NCI-H510A treated with DMSO at 0.1 percent for 48 hours (cell line): Measurements from ENCODE around the gene UGT1A9.

Experiments used
- DNase-seq: peaks from one replicate; lab custom pipeline; 2025; lab: John Stamatoyannopoulos, UW

Gene UGT1A9

DNA sequence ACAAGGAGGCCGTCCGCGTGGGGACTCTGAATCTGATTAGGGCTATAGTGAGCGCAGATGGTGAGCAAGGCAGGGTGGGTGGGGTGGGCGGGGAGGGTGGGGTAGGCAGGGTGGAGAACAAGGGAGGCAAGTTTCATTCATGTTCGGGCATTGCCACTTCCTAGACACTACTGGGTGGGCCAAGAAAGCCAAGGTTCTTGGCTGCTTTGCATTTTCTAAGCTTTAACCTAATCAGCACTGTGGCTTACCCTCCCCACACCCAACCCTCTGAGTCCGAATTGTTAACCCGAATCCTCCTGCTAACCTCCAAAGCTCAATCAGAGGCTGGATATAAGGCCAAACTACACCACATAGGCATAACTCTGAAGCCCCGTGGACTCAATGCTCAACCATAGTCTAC, 124.6 kb downstream of the UGT1A9 start:
- DNase-seq: no peak

DNA sequence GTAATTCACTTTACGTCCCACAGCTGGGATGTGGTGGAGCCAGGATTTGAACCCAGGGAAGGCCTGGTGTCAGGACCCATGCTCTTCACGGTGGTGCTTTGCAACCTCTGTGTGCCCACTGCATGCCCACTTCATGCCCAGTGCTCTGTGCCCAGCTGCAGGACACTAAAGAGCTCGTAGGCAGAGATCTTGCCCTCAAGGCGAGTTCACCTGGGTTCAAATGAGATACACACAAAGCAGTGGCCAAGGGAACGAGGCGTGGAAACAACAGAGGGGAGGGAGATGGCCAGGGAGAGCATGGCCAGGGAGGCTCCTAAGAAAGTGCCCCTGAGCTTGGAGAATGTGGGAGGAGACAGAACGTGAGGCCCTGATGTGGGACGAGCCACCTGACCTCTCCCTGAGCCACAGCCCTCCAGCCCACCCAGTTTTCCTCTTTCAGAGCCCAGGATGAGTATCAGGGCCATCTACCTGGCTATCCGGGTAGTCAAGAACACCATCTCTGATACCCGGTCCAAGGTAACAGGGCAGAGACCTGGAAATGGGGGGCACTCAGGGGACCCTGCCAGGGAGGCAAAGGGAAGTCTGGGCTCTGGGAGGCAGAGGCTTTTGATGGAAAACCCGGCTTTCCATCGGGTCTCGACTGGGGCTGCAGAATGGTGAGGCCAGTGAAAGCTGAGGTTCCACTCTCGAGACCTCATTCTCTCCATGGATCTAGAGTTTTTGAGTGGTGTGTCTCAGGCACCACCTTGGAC, 126.8 kb downstream of the UGT1A9 start:
- DNase-seq: no peak

DNA sequence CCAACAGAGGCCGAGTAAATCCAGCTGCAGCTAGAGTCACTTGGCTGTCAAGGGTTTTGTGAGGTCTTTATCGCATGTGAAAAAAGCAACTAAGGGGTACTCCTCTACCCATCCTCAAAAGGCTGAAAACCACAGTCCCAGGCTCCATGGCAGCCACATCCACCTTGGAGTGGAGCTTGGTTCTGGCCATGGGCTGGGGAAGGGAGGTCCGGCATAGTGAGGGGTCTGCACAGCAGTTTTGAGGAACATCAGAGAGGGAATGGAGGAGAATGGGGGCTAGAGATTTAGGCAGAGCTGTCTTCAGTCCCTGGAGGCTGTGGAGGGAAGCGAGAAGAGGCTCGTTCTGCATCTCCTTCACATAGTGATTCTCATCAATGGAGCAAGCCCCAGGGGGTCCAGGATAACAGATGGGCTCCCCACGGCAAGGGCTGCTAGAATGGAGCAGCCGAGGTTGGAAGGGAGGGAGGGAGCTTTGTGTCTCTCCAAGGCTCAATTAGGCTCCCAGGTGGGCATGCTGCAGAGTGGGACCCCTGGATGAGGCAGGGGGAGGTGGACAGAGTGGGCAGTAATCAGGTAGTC, 127.5 kb downstream of the UGT1A9 start:
- DNase-seq: no peak

DNA sequence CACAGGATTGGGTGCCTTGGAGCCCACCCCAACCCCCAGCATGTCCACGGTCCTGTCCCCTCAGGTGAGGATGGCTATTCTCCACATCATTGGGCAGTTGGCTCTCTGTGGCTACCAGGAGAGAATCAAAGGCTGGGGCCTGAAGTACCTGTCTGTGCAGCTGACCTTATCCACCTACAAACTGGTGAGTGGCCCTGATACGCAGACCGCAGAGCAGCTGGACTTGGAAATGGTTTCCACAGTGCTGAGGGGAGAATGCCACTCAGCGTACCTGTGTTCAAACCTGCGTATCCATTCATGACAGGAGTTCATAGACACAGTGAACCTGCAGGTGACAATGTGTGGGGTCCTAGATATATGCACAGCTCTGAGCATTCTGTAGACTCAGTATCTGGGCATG, 128.0 kb downstream of the UGT1A9 start:
- DNase-seq: no peak

DNA sequence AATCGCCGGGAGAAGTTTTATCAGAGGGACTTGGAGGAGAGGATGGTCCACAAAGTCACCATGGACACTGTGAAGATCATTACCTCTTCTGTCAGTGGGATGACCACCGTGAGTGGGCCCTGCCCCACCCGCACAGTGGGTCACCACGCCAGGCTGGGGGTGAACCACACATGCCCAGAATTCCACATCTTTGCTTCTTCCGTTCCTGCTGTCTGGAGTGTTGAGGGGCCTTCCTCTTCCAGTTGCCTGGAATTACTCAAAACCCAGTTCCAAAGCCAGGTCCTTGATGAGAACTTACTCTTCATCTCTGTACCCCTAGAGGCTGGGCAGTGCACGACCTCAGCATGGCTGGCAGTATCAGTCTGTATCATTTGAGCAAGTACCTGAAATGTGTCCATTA, 128.5 kb downstream of the UGT1A9 start:
- no peak for DNase-seq

DNA sequence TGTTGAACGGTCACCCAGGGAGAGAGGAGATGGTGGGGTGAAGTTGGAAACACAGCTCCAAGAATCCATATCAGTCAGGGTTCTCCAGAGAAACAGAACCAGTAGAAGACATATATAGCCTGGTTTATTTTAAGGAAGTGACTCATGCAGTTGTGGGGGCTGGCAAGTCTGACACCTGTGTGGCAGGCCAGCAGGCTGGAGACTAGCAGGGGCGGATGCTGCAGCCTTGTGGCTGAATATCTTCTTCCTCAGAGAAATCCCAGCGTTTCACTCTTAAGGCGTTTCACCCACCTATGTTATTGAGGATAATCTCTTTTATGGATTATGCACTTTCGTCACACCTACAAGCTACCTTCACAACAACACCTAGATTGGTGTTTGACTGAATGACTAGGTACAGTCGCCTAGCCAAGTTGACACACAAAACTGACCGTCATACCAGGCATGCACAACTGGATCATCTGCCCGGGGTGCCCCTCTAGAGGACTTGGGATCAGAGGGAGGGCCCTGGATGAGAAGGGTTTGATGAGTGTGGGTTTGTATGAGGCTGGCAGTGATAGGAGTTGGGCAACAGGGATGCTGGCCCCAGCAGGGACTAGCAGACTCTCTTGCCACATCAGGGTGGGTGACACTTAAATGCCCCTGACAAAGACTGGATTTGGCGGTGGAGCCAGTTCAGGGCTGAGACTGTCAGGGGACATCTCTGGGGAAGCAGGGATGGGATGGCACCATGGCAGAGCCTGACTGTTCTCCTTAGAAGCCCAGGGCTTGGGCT, 129.8 kb downstream of the UGT1A9 start:
- DNase-seq: no peak

DNA sequence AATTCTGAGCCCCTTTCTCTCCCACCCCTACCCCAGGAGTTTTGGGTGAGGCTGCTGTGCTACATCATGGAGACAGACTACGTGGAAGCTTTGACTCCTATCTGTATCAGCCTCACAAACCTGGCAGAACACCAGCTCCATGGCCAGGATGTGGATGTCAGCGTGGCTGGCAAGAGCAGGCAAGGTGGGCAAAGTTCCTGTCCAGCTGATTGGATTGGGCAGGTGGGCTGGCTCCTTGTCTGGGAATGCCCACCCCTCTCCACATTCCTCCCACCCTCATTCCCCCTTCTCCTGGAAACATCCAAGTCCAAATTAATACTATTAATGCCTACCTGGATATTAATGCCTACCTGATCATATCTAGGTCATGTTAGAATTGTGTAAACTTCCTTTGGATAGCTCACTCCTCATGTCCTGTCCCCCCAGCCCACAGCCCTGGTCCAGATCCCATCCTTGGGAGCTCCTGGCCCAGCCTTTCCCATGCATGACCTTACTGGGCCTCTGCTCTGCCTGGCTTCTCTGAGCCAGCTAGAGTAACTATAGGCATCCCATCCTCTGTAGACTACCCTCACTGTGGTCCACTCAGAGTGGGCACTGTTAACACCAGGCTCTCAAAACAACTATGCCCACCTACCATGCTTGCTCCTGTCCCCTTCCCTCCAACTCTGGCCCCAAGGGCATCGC, 130.6 kb downstream of the UGT1A9 start:
- no peak for DNase-seq

DNA sequence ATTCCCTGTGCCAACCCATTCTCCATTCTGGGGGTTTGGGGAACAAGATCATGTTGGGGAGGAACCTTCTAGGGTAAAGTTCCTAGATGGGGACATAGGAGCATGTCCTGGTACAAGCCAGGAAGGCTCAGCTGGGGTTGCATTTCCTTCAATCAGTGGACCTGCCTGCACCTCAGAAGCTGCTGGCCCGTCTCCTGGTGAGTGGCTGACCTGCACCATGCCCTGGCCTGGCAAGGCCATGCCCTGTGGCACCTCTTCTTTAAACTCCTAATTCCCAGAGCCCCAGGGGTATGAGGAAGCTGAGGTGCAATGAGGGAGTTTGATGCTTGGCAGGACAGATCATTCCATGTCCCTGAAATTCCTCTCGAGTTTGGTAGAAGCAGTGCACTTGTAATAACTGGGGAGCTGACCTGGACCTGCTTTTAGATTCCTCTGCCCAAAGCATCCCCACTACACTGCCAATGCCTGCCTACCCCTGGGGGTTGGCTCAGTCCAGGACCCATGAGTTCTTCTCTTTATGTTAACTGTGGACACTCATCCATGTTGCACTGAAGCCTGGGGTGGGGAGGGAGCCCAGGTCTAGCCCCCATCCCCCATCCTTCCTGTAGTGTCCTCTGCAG, 131.7 kb downstream of the UGT1A9 start:
- no peak for DNase-seq

DNA sequence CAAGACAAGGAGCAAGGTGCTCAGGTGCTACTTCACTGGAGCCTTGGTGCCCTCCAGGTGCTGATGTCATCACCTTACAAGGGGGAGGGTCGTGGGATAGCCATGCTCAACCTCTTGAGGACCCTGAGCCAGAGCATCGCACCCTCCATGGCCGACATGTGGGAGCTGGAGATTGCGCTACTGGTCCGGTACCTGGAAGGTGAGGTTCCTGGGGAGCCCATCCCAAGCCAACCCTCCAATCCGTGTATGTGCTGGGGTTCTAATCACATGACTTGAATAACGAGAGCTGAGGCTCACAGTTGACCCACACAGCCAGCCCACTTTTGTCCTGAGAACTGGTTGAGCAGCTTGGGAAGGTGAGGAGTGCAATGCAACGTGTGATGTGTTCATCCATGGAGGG, 132.3 kb downstream of the UGT1A9 start:
- no peak for DNase-seq

DNA sequence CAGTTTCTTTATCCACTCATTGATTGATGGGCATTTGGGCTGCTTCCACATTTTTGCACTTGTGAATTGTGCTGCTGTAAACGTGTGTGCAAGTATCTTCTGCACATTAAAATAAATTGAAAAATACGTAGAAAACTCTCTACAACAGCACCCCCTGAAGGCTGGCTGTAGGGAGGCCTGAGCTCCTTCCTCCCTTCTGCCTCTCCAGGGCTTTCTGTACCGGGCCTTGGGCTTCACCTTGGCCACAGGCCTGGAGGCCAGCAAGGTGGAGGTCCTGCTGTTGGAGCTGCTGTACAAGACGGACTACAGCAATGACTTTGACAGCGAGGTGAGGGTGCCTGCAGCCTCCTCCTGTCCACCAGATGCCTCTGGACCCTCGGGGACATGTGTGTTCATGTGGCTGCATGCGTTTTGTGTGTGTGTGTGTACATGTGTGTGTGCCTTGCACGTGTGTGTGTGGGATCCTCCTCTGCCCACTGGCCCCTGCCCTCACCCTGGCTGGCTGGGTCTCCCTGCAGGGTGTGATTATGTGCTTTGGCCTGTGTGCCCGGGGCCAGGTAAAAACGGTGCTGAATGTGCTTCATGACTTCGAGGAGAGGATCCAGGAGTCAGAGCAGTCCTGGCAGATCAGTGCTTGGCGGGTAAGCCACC, 135.6 kb downstream of the UGT1A9 start:
- no peak for DNase-seq

DNA sequence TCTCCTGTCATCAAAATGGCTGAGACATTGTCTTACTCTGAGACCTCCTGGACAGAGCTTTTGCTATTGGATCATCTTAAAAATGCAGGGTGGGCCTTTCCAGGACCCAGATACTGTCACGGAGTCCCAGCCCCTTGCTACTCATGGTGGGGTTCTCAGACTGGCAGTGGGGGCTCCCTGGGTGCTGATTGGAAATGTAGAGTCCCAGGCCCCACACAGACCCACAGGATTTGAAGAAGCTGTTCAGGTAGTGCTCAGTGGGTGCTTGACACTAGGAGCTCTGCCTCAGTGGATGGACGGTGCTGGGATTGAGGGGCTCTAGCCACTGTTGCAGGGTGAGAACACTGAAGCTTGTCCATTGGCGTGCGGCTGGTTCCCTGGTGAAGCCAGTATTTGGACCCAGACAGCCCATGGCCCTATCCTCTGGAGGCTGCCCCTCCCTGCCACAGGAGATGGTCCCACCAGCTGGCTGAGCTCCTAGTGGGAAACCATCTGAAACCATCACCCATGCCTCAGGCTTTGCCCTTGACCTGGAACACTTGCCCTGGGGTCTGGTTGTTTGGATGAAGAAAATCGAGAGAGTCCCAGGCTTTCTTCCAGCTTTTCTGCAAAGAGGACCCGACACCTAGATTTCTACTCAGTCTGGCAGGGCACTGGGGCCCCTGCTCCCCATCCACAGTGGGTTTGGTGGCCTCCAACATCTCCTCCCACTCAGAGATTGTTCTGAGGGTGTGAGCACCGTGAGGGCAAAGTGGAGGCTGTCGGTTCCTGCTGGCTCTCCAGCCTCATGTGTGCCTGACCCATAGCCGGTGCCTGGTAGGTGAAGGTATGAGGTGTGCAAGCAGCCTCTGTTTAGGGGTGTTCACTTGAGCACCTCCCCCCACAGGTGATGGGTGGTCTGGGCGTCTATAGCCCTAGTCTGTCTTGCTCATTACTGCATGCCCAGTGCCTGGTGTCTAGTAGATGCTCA, 136.6 kb downstream of the UGT1A9 start:
- no peak for DNase-seq

DNA sequence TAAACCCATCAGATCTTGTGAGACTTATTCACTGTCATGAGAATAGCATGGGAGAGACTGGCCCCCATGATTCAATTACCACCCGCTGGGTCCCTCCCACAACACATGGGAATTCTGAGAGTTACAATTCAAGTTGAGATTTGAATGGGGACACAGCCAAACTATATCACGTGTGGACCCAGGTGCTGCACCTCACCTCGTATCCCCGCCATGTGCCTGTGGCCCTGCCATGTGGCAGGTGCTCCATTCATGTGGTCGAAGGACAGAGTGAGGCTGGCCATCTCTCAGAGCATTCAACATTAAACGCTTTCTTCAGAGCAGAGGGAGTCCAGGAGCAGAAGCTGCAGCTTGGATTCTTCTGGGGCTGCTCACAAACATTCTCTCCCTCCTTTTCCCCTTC, 138.7 kb downstream of the UGT1A9 start:
- DNase-seq: no peak

DNA sequence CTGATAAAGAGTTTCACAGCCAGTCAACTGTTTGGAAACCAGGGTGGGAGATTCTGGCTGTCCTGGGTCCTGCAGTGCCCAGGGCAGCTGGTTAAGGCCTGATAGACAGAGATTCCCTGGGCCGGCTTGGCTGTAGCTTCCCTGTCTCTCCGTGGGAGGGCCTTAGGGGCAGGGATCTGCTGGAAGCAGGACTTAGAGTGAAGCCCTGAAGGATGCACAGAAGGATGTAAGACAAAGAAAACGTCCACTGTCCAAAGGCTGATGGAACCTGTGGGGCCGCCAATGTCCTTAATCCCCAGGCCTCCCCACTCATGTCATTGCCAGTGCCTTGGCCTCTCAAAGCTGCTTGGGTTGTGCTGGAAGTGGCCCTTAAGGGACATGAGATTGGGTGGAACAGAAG, 139.4 kb downstream of the UGT1A9 start:
- DNase-seq: no peak

DNA sequence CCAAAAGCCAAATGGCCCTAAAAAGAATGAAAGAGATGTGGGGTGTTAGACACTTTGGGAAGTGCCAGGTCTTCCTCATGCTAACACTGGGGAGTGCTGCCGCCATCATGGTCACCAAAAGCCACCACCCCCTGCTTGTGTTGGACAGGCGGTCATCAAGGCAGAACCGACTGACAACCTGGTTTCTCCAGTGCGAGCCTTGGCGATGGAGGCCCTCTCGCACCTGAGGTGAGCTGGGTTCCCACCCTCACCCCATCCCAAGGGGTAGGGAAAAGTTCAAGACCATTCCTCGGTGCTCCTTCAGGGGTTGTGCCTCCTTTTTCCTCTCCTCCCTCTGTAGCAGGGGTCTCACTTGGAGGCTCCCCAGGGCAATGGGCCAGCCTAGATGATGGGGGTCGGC, 140.0 kb downstream of the UGT1A9 start:
- no peak for DNase-seq

DNA sequence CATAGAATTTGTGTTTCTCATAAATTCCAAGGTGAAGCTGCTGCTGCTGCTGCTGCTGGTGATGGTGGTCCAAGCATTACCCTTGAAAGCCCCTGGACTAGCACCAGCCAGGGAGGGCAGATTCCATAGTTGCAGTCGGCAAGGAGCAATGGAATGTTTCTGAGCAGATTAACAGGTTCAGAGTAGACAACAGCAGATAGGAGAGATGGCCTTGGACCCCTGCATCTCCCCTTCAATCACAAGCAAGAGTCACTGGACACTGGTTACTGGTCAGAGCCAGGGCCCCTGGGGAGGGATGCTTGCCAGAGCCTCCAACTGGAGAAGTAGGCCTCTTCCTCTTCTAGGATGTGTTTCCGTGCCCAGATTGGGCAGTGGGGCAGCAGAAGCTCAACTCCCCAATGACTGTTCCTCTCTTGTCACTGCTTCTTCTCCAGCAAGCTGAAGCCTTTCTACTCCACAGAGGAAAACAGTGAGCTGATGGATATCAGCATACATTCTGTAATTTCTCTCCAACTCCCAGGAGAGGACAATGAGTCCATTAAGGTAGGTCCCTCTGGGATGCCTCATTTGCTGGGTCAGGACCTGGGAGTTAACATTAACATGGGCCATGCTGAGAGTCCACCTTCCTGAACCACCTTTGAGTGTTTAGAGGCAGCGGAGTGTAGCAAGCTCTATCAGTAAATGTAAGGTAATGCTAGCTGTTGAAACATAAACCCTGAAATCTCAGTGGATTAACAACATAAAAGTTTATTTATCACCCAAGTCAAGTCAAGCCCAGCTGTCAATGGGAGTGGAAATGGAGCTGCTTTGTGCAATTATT, 141.7 kb downstream of the UGT1A9 start:
- DNase-seq: no peak

DNA sequence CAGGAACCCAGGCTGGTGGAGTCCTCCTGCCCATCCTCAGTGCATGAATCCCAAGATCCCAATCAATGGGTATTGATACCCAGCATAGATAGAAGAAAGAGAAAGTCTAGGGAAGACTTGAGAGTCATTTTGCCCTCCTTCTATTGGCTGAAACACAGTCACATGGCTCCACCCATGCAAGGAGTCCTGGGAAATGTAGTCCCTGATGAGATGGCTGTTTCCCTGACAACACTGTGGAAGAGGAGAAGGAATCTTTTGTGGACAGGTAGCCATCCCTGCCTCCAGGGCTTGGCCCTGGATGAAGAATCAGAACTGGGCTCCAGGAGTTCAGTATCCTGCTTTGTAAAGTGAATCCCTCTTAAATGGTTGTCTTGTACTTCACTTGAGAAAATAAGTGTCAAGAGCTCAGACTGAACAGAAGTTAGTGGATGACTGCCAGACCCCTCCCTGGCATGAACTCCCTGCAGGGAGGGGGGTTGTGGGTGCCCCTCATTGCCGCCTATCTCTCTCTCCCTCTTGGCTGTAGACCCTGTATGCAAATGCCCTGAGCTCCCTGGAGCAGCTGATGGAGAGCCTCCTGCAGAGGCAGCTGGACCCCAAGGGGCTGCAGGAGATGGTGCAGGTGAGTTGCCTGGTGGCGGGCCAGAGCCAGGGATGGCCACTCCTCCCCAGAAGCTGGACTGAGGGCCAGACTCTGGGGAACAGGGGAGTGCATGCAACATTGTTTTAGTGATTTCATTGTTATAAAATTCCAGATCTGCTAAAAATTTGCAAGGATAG, 142.5 kb downstream of the UGT1A9 start:
- DNase-seq: no peak

DNA sequence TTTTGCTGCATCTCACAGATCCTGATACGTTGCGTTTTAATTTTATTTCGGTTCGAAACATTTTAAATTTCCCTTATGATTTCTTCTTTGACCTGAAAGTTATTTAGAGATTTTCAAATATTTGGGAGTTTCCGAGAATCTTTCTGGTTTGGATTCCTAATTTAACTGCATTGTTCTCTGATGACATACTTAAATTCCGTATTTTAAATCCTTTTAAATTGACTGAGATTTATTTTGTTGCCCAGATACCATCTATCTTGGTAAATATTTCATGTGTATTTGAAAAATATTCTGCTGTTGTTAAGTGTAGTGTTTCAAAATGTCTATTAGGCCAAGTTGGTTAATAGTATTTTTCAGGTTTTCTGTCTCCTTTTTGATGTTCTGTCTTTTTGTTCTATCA, 144.2 kb downstream of the UGT1A9 start:
- DNase-seq: no peak

DNA sequence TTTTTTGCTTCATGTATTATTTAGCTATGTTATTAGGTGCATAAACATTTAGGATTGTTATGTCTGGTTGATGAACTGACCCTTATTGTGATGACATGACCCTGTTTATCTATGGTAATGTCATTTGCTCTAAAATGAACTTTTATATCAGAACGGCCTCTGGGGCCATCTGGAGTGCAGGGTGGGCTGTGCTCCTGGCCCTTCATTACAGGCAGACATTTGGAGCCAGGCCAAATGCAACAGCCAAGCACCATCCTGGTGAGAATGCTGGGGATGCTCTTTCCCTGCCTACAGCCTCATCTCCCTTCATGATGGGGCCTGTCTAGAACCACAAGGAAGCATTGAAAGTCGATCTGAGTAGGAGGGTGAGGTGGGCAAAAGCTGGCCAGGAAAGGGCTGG, 144.6 kb downstream of the UGT1A9 start:
- no peak for DNase-seq

DNA sequence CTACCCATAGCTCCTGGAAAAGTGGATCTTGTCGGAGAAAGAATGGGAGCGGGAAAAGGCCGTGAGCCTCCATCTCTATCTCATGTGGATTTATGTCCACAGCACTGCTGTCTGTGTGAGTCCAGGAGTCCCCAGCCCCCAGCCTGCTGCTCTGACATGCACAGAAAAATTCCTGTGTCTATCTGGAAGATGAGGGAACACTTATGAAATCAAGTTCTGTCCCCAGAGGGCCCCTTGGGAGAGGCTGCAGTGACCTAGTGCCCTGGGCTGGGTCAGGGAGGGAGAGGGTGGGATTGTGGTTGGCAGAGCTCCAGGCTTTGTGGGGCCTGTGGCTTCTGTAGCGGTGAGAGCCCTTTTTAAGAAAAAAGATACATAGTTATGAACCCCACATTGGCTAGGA, 145.1 kb downstream of the UGT1A9 start:
- no peak for DNase-seq
